GM23338 (cell line): ENCODE data around the gene SLC9A4. TPM values are rescaled to one million over a fixed set of nuclear protein-coding genes. Genes with fewer than 3 reads are reported as not detected.

Experiments
- ATAC-seq: fragments of 200-7000 bp; cut with Tn5 transposase; 3 replicates; pipeline ENCODE4 v1.9.1; 2020
- DNase-seq: peaks from one replicate; pipeline ENCODE4 v3.0.0-alpha.2; 2015; ENCODE audit warnings: low spot score
- H2AFZ ChIP-seq: fragments of 200-600 bp; sonication (generic); 2 replicates; pipeline ENCODE4 v1.8.0; 2016; ENCODE audit warnings: antibody characterized with exemption, mild to moderate bottlenecking, moderate library complexity
- H3F3A ChIP-seq: fragments of 200-600 bp; sonication (generic); replicated peaks from 2 replicates; pipeline ENCODE4 v1.8.0; 2017; ENCODE audit warnings: antibody characterized with exemption, mixed run types, low read depth
- H3K27ac ChIP-seq: fragments of 200-600 bp; sonication (generic); 2 replicates; pipeline ENCODE4 v1.6.1; 2016; ENCODE audit warnings: low read depth
- H3K27me3 ChIP-seq: fragments of 200-600 bp; sonication (generic); 2 replicates; pipeline ENCODE4 v1.8.0; 2016; ENCODE audit warnings: mild to moderate bottlenecking, mixed run types, moderate library complexity; ENCODE audit not compliant: insufficient read depth
- H3K36me3 ChIP-seq: fragments of 200-600 bp; sonication (generic); 2 replicates; pipeline ENCODE4 v1.8.0; 2016; ENCODE audit warnings: mild to moderate bottlenecking; ENCODE audit not compliant: insufficient read depth
- H3K4me1 ChIP-seq: fragments of 200-600 bp; sonication (generic); 2 replicates; pipeline ENCODE4 v1.8.0; 2016; ENCODE audit warnings: mild to moderate bottlenecking, moderate library complexity; ENCODE audit not compliant: insufficient read depth
- H3K4me2 ChIP-seq: fragments of 200-600 bp; sonication (generic); 2 replicates; pipeline ENCODE4 v1.7.1; 2017; ENCODE audit warnings: mixed run types
- H3K4me3 ChIP-seq: fragments of 200-600 bp; sonication (generic); 2 replicates; pipeline ENCODE4 v1.6.1; 2016; ENCODE audit warnings: mixed run types
- H3K79me2 ChIP-seq: fragments of 200-600 bp; sonication (generic); replicated peaks from 2 replicates; pipeline ENCODE4 v1.8.0; 2017; ENCODE audit warnings: mild to moderate bottlenecking; ENCODE audit not compliant: insufficient read depth
- H3K9me2 ChIP-seq: fragments of 200-600 bp; sonication (generic); 2 replicates; pipeline ENCODE4 v1.8.0; 2017; ENCODE audit not compliant: insufficient read depth
- H4K20me1 ChIP-seq: fragments of 200-600 bp; sonication (generic); replicated peaks from 2 replicates; pipeline ENCODE4 v1.8.0; 2017; ENCODE audit warnings: mild to moderate bottlenecking; ENCODE audit not compliant: insufficient read depth
- H3K27ac Mint-ChIP-seq: 2 replicates; pipeline ENCODE4 v1.8.0; 2020; ENCODE audit warnings: inconsistent platforms, mild to moderate bottlenecking, moderate library complexity, mixed read lengths
- H3K27me3 Mint-ChIP-seq: 3 replicates; pipeline ENCODE4 v1.8.0; 2022; ENCODE audit warnings: low read depth, mild to moderate bottlenecking, moderate library complexity, mixed read lengths, inconsistent platforms; ENCODE audit not compliant: insufficient read depth, poor library complexity
- H3K36me3 Mint-ChIP-seq: 3 replicates; pipeline ENCODE4 v1.8.0; 2021; ENCODE audit warnings: low read depth, mild to moderate bottlenecking, inconsistent platforms, moderate library complexity, mixed read lengths
- H3K4me1 Mint-ChIP-seq: 3 replicates; pipeline ENCODE4 v1.8.0; 2020; ENCODE audit warnings: mild to moderate bottlenecking, inconsistent platforms, mixed read lengths
- H3K4me3 Mint-ChIP-seq: 3 replicates; pipeline ENCODE4 v1.8.0; 2021; ENCODE audit warnings: moderate library complexity, mild to moderate bottlenecking, inconsistent platforms, mixed read lengths
- H3K9me3 Mint-ChIP-seq: 3 replicates; pipeline ENCODE4 v1.8.0; 2020; ENCODE audit warnings: moderate library complexity, mild to moderate bottlenecking, inconsistent platforms, mixed read lengths
- CTCF ChIP-seq, 2 experiments: fragments of 200-600 bp in 1 of 2; sonication (generic) in 1 of 2; conservative IDR thresholded peaks; 2 replicates each; pipeline versions ENCODE4 v1.5.1 to v1.6.1; 2016 to 2017; ENCODE audit warnings: antibody characterized with exemption in 2 of 2, low read depth in 2 of 2, mild to moderate bottlenecking in 2 of 2, moderate library complexity in 1 of 2
- ETS1 ChIP-seq: IDR thresholded peaks from 2 replicates; pipeline ENCODE4 v1.6.1; 2016; ENCODE audit warnings: antibody characterized with exemption
- EZH2 ChIP-seq: fragments of 200-600 bp; sonication (generic); IDR thresholded peaks from one replicate; pipeline ENCODE4 v1.8.0; 2017; ENCODE audit warnings: antibody characterized with exemption, mild to moderate bottlenecking, low read depth; ENCODE audit not compliant: unreplicated experiment
- EZH2phosphoT487 ChIP-seq: fragments of 200-600 bp; sonication (generic); IDR thresholded peaks from one replicate; pipeline ENCODE4 v1.8.1; 2018; ENCODE audit warnings: antibody characterized with exemption; ENCODE audit not compliant: unreplicated experiment
- JUNB ChIP-seq: IDR thresholded peaks from one replicate; pipeline ENCODE4 v1.6.1; 2016; ENCODE audit warnings: antibody characterized with exemption; ENCODE audit not compliant: unreplicated experiment
- NANOG ChIP-seq: IDR thresholded peaks from 2 replicates; pipeline ENCODE4 v1.6.1; 2016; ENCODE audit warnings: antibody characterized with exemption, borderline replicate concordance
- STAT1 ChIP-seq: IDR thresholded peaks from one replicate; pipeline ENCODE4 v1.6.1; 2016; ENCODE audit warnings: antibody characterized with exemption; ENCODE audit not compliant: unreplicated experiment
- ZNF114 ChIP-seq: fragments of 250-450 bp; sonication (Bioruptor Pico); IDR thresholded peaks from 2 replicates; pipeline ENCODE4 v1.5.0; 2020; ENCODE audit warnings: mild to moderate bottlenecking, moderate library complexity
- ZNF331 ChIP-seq: fragments of 250-450 bp; sonication (Bioruptor Pico); IDR thresholded peaks from 2 replicates; pipeline ENCODE4 v1.5.0; 2020; ENCODE audit warnings: low read depth, mild to moderate bottlenecking, moderate library complexity
- ZNF462 ChIP-seq: fragments of 250-450 bp; sonication (Bioruptor Pico); IDR thresholded peaks from 2 replicates; pipeline ENCODE4 v1.5.0; 2020; ENCODE audit warnings: mild to moderate bottlenecking, moderate library complexity
- polyA plus RNA-seq: library from polyadenylated mRNA; unstranded; fragments of >200 nt; fragmentation: Nextera tagmentation; extraction: Ambion mirVana; gene quantifications from 2 replicates; pipeline ENCODE4 v1.2.1, GENCODE V29; 2016
- total RNA-seq: library from RNA; depleted of rRNA; stranded (reverse); fragments of >200 nt; shearing (Covaris generic); gene quantifications from 2 replicates; pipeline ENCODE4 v1.2.3, GENCODE V29; 2014

SLC9A4 gene
- total and polyA plus RNA-seq, 2 experiments from 2014 or later: not detected

DNA sequence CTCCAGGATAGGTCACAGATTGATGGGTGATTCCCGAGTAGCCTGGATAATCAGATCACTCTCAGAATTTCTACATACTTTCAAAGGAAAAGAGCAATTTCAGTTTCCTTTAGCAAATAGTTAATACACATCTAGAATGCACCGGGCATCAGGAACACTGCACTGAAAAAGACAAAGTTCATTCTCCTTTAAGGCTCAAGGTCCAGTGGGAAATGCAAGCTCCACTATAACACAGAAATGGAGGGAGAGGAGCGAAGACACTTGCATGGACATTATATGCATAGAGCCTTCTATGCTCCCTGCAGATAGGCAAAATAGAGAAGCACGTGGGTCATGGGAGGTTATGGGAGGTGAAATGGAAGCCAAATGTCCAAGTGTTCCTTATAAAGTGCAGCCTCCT, 49.1 kb downstream of the SLC9A4 start:
- DNase-seq (no peak), ATAC-seq (no peak)
- Histone ChIP-seq H3K27ac (no peak overlapping the region), H3K4me2 (no peak overlapping the region), H3F3A (no peaks in the 10 kb centered on the region), H3K27me3 (no peaks in the 10 kb centered on the region), H2AFZ (no peak overlapping the region), H3K36me3 (no peaks in the 10 kb centered on the region), H3K79me2 (no peaks in the 10 kb centered on the region), H3K9me2 (no peaks in the 10 kb centered on the region), H4K20me1 (no peaks in the 10 kb centered on the region), H3K4me3 (no peak overlapping the region), H3K4me1 (no peaks in the 10 kb centered on the region)
- no peak for TF ChIP-seq ZNF331
- no peak for TF ChIP-seq CTCF (conservative IDR thresholded peaks at IDR 0.05; ENCODE audit: low read depth in 2 of 2)
- no peak for TF ChIP-seq EZH2
- TF ChIP-seq ZNF114 (CRISPR knock-in tag): no peak
- TF ChIP-seq EZH2phosphoT487: no peak
- TF ChIP-seq ZNF462 (CRISPR knock-in tag): no peak
- no peak for TF ChIP-seq ETS1
- no peak for TF ChIP-seq NANOG
- no peak for TF ChIP-seq STAT1
- TF ChIP-seq JUNB: no peak
- H3K4me1 Mint-ChIP-seq: no peaks in the 10 kb centered on the region
- H3K27me3 Mint-ChIP-seq: no peaks in the 10 kb centered on the region
- no peak overlapping the region for H3K27ac Mint-ChIP-seq
- H3K9me3 Mint-ChIP-seq: no peaks in the 10 kb centered on the region
- no peak overlapping the region for H3K4me3 Mint-ChIP-seq
- no peaks in the 10 kb centered on the region for H3K36me3 Mint-ChIP-seq
